Stimulated activated CD8-positive, alpha-beta memory T cell treated with anti-CD3 and anti-CD28 coated beads, Interleukin-4, amount 100 ng/mL, for 48 hours (primary cell): Measurements from ENCODE around the gene FHIT.
"Not testable (repeated sequence)": the region's sequence is repeated elsewhere in the genome, so short reads cannot be mapped to it uniquely, and the experiment has no call there.

Source experiments
- DNase-seq: peaks from one replicate; pipeline ENCODE4 v3.0.0-alpha.2; 2020

The FHIT gene

GRCh38 chr3:60909526-60909925 is 341.7 kb downstream of the FHIT start:
- DNase-seq: no peak

DNA sequence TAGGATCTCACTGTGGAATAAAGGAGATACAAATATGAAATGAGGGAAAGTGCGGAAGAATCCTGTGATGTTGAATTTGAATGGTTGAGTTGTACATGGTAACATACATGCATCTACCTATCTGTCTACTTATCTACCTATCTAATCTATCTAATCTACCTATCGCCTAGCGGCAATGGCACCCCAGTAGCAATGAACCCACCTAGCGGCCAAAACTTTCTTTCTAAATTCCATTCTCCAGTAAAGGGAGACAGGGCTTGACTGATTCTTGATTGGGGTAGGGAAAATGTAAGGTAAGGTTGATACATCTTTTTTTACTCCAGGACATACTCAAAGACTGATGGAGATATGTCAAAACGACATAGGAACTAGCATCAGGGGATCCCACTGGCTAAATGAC is 345.0 kb downstream of the FHIT start:
- no peak for DNase-seq

DNA sequence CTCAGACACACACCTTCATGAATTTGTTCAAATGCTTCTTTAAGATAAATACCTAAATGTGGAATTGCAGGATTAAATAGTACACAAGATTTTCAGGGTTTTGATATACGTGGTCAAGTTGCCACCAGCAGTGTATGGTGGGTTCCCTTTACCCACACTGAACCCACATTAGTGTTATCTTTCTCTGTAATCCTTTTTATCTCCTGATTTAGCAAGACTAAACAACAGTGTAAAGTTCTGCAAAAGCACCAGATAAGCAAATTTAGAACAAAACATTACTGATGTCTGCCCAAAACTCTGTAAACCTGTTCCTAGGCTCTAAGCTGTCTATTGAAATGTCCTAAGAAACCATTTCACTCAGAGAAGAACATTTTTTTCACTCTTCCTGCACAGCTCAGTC is 352.9 kb downstream of the FHIT start:
- DNase-seq: no peak

GRCh38 chr3:60893946-60894345 is 357.3 kb downstream of the FHIT start:
- no peak for DNase-seq

- DNase-seq: no peak
These were observed 361.0 kb downstream of the FHIT start for GRCh38 chr3:60890226-60890625.

DNA sequence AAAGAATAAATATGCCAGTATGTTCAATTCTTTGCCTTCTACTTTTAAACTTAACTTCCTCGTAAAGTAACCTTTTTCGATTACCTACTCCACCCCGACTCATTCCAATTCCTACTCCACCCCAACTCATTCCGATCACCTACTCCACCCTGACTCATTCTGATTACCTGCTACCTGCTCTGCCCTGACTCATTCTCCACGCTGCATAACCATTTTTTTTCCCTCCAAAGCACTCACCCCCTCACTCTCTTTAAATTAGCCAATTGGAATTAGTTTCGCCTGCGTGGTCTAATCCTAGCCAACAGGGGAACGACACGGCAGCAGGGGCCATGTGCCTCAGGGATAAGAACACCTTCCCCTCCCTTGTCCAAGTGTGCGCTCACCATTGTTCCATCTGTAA is 362.3 kb downstream of the FHIT start:
- not testable (repeated sequence) for DNase-seq

GRCh38 chr3:60887574-60887973 is 363.7 kb downstream of the FHIT start:
- no peak for DNase-seq

GRCh38 chr3:60886518-60886917 is 364.7 kb downstream of the FHIT start:
- DNase-seq: no peak

DNA sequence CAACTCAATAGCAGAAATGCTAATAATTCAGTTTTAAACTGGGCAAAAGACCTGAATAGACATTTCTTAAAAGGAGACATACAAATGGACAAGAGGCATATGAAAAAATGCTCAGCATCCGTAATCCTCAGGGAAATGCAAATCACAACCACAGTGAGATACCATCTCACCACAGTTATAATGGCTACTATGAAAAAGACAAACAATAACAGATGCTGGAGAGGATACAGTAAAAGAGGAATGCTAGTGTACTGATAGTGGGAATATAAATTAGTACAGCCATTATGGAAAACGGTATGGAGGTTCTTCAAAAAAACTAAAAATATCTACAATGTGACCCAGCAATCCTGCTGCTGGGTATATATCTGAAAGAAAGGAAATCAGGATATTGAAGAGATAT is 367.2 kb downstream of the FHIT start:
- no peak for DNase-seq

DNA sequence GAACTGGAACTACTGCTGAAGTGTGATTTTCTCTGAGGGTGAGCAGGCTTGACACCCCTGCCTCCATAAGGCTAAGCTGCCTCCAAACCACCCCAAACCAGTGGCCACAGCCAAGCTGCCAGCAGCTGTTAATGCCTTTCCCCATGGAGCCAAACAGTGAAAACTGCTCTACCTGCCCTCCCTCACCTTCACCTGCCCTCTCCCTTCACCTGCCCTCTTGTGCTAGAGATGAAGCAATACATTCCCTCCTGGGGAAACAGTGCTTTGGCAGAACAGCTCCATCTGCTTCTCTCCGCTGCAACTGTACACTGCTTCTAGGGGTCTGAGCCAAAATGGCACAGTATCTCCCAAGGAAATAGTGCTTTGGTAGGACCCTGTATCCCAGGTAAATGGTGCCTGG is 374.1 kb downstream of the FHIT start:
- DNase-seq: no peak

DNA sequence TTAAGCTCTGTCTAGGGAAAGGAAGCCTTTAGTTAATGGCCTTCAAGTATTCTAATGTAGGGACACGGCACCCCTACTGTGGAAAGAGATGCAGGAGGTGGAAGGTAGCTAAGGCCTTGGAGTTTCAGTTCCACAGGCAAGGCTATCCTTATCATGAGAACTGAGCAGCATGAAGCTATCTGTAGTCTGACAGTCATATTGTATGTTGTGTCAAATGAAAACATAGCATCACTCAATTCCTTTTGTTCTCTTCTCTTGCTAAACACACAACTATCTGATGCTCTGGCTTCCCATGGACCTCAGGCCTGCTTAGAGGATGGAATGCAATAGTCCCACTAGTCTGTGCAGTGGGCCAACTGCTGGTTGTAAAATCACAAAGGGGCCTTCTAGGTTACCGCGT is 380.9 kb downstream of the FHIT start:
- DNase-seq: no peak

- DNase-seq: no peak
These were observed 384.1 kb downstream of the FHIT start for GRCh38 chr3:60867200-60867599.

GRCh38 chr3:60856257-60857046 is 394.8 kb downstream of the FHIT start:
- no peak for DNase-seq

DNA sequence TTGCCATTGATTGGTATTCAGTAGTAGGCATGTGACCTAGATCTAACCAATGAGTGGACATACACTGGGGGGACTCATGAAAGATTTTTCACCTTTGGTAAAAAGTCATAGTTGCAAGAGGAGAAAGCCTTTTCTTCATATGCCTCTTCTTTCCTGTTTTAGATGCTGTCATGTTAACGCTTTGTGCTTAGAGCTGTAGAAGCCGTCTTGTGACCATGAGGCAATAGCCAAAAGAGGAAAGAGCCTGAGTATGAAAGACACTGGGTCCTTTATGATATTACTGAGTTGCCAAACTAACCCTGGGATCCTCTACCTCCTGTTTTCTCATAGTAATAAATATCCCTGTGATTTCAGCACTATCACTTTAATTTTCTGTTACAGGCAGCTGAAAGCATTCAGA is 396.0 kb downstream of the FHIT start:
- no peak for DNase-seq

GRCh38 chr3:60854791-60855190 is 396.5 kb downstream of the FHIT start:
- DNase-seq: no peak

GRCh38 chr3:60847791-60848190 is 403.5 kb downstream of the FHIT start:
- no peak for DNase-seq

GRCh38 chr3:60844256-60844655 is 407.0 kb downstream of the FHIT start:
- DNase-seq: no peak

GRCh38 chr3:60841355-60841754 is 409.9 kb downstream of the FHIT start:
- DNase-seq: no peak

GRCh38 chr3:60839246-60839645 is 412.0 kb downstream of the FHIT start:
- no peak for DNase-seq

GRCh38 chr3:60835796-60836195 is 415.5 kb downstream of the FHIT start:
- DNase-seq: no peak

DNA sequence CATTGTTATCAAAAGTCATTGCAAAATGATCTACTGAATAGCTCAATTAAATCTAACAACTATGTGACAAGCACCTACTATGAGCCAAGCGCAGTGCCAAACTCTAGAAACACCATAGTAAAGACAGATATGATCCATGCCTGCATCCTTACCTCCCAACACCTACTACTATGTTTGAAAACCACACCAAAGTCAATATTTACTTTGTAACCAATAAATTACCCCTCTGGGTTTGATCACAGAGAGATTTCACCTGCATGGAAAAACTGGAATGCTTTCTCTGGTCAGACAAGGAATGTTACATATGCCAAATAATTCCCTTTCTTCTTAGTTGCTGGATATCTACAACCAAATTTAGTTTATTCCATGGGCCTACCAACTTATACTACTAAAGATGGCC is 422.2 kb downstream of the FHIT start:
- no peak for DNase-seq

DNA sequence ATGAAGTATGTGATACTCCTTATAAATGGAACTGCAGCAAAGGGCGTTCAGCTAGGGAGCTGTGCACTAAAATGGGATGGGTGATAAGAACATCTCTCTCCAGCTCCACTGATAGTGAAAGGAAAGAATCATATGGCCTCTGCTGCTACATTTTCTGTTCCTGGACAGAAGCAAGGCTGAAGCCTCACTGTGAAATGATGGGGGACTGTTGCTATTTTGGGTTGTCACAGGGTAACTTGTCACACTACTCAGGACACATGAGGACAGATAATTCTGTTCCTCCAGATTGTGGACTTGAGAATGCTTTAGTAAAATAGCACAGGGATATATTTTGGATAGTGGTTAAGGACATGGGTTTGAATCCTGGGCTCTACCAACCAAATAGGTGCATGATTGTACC is 423.6 kb downstream of the FHIT start:
- no peak for DNase-seq

GRCh38 chr3:60826511-60826910 is 424.7 kb downstream of the FHIT start:
- DNase-seq: no peak

DNA sequence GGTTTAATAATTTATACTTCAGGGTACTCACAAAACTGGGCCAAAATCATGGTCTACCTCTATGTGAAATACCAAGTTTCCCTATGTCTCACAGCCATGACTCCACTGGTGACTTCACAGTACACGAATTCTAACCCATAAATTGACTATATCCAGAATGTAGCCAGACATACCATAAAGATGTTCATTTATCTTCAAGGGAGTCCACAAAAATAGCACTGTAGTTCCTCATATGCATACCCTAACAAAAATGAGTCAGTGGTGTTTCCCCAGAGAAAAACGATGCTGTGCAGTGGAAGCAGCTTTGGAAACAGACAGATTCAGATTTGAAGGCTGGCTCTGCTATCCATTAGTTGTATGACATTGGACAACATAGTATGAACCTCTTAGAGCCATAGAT is 438.8 kb downstream of the FHIT start:
- no peak for DNase-seq

- no peak for DNase-seq
These were observed 440.4 kb downstream of the FHIT start for GRCh38 chr3:60810881-60811280.
